Measurements from ENCODE around the gene BANF2.

BANF2 gene

GRCh38 chr20:17735959-17736621 is 36.3 kb downstream of the BANF2 start:
- no peak for DNase-seq

GRCh38 chr20:17738154-17738553 is 38.4 kb downstream of the BANF2 start:
- no peak for DNase-seq

- no peak for DNase-seq
These were observed 41.5 kb downstream of the BANF2 start for GRCh38 chr20:17741220-17741619.

- no peak for DNase-seq
These were observed 43.0 kb downstream of the BANF2 start for GRCh38 chr20:17742731-17743130.

GRCh38 chr20:17743677-17744076 is 43.9 kb downstream of the BANF2 start:
- DNase-seq, result no peak

- no peak for DNase-seq
These were observed 47.7 kb downstream of the BANF2 start for GRCh38 chr20:17747431-17747846.

GRCh38 chr20:17748279-17748678 is 48.5 kb downstream of the BANF2 start:
- no peak for DNase-seq

GRCh38 chr20:17749626-17749977 is 49.8 kb downstream of the BANF2 start:
- no peak for DNase-seq

GRCh38 chr20:17749978-17750721 is 50.4 kb downstream of the BANF2 start:
- no peak for DNase-seq

GRCh38 chr20:17750722-17751045 is 50.9 kb downstream of the BANF2 start:
- no peak for DNase-seq

- no peak for DNase-seq
These were observed 51.9 kb downstream of the BANF2 start for GRCh38 chr20:17751640-17752039.

- DNase-seq, result no peak
These were observed 52.7 kb downstream of the BANF2 start for GRCh38 chr20:17752459-17752858.

GRCh38 chr20:17753516-17753915 is 53.8 kb downstream of the BANF2 start:
- DNase-seq, result no peak

- DNase-seq, result no peak
These were observed 56.8 kb downstream of the BANF2 start for GRCh38 chr20:17756529-17756928.

- no peak for DNase-seq
These were observed 57.7 kb downstream of the BANF2 start for GRCh38 chr20:17757496-17757895.

- no peak for DNase-seq
These were observed 58.2 kb downstream of the BANF2 start for GRCh38 chr20:17758010-17758409.

- DNase-seq, result no peak
These were observed 58.7 kb downstream of the BANF2 start for GRCh38 chr20:17758512-17758911.

- no peak for DNase-seq
These were observed 59.7 kb downstream of the BANF2 start for GRCh38 chr20:17759449-17759848.

GRCh38 chr20:17761604-17762003 is 61.8 kb downstream of the BANF2 start:
- no peak for DNase-seq

- no peak for DNase-seq
These were observed 62.6 kb downstream of the BANF2 start for GRCh38 chr20:17762243-17762872.

GRCh38 chr20:17762873-17763557 is 63.2 kb downstream of the BANF2 start:
- no peak for DNase-seq

- DNase-seq, result no peak
These were observed 65.3 kb downstream of the BANF2 start for GRCh38 chr20:17765017-17765416.

- no peak for DNase-seq
These were observed 65.8 kb downstream of the BANF2 start for GRCh38 chr20:17765584-17765983.

GRCh38 chr20:17766226-17766625 is 66.5 kb downstream of the BANF2 start:
- no peak for DNase-seq

Measured in stimulated activated CD4-positive, alpha-beta T cell treated with anti-CD3 and anti-CD28 coated beads, Interleukin-2, amount 100 ng/mL, for 24 hours (primary cell).